Dendritic cell treated with granulocyte-macrophage colony-stimulating factor and Interleukin-4, amounts not matched to agents 40 ng/mL and 50 ng/mL, for 4 days (primary cell): ENCODE measurements around the gene CFHR3.
"Not testable (repeated sequence)": the region's sequence is repeated elsewhere in the genome, so short reads cannot be mapped to it uniquely, and the experiment has no call there.

Experiments used
- H3K27ac Mint-ChIP-seq: one replicate; pipeline ENCODE4 v1.8.0; 2022; ENCODE audit warnings: mild to moderate bottlenecking, mixed read lengths
- H3K27me3 Mint-ChIP-seq: one replicate; pipeline ENCODE4 v1.8.0; 2022; ENCODE audit warnings: mild to moderate bottlenecking, mixed read lengths
- H3K36me3 Mint-ChIP-seq: one replicate; pipeline ENCODE4 v1.8.0; 2022; ENCODE audit warnings: low read depth, mixed read lengths
- H3K4me1 Mint-ChIP-seq: one replicate; pipeline ENCODE4 v1.8.0; 2022; ENCODE audit warnings: low read depth, mixed read lengths
- H3K4me3 Mint-ChIP-seq: one replicate; pipeline ENCODE4 v1.8.0; 2022; ENCODE audit warnings: mild to moderate bottlenecking, moderate library complexity, mixed read lengths
- H3K9me3 Mint-ChIP-seq: one replicate; pipeline ENCODE4 v1.8.0; 2022; ENCODE audit warnings: mixed read lengths
- intact Hi-C: fragments of 100-400 bp; cut with micrococcal nuclease; formaldehyde crosslinking; loops from one replicate; pipeline ENCODE4 v1.15.0; 2022

CFHR3 gene

GRCh38 chr1:196797891-196798290, 23.3 kb downstream of the CFHR3 start:
- Mint-ChIP-seq H3K4me3 (no peak overlapping the region), H3K36me3 (no peaks in the 10 kb centered on the region), H3K9me3 (peaks cover 9% of the 10 kb centered on the region), H3K27ac (no peak overlapping the region), H3K27me3 (no peaks in the 10 kb centered on the region), H3K4me1 (no peaks in the 10 kb centered on the region)
- intact Hi-C loops = no loop called here

- H3K36me3 Mint-ChIP-seq, H3K27me3 Mint-ChIP-seq, intact Hi-C loops, H3K4me1 Mint-ChIP-seq, H3K4me3 Mint-ChIP-seq, H3K9me3 Mint-ChIP-seq, H3K27ac Mint-ChIP-seq: not testable (repeated sequence)
Measured at GRCh38 chr1:196801920-196802319, 27.3 kb downstream of the CFHR3 start.

- intact Hi-C loops = no loop called here
- H3K9me3 Mint-ChIP-seq = no peaks in the 10 kb centered on the region
- no peak overlapping the region for H3K4me3 Mint-ChIP-seq
- H3K27ac Mint-ChIP-seq = no peak overlapping the region
- H3K36me3 Mint-ChIP-seq = no peaks in the 10 kb centered on the region
- H3K27me3 Mint-ChIP-seq = no peaks in the 10 kb centered on the region
- H3K4me1 Mint-ChIP-seq = no peaks in the 10 kb centered on the region
Measured at GRCh38 chr1:196808529-196809235, 34.0 kb downstream of the CFHR3 start.

- H3K9me3 Mint-ChIP-seq, H3K27me3 Mint-ChIP-seq, H3K4me3 Mint-ChIP-seq, intact Hi-C loops, H3K36me3 Mint-ChIP-seq, H3K27ac Mint-ChIP-seq, H3K4me1 Mint-ChIP-seq: not testable (repeated sequence)
Measured at GRCh38 chr1:196817442-196817841, 42.8 kb downstream of the CFHR3 start.

- H3K4me3 Mint-ChIP-seq, H3K27ac Mint-ChIP-seq, H3K9me3 Mint-ChIP-seq, H3K36me3 Mint-ChIP-seq, H3K4me1 Mint-ChIP-seq, intact Hi-C loops, H3K27me3 Mint-ChIP-seq: not testable (repeated sequence)
Measured at GRCh38 chr1:196819531-196819930, 44.9 kb downstream of the CFHR3 start, which contains the start of gene CFHR1. Gene CFHR1 (plus strand): TSS chr1:196819731. CDS start chr1:196819845, 114 bp downstream.

GRCh38 chr1:196827860-196828259, 53.2 kb downstream of the CFHR3 start:
- not testable (repeated sequence) for H3K4me3 Mint-ChIP-seq, H3K9me3 Mint-ChIP-seq, H3K27ac Mint-ChIP-seq, H3K36me3 Mint-ChIP-seq, H3K27me3 Mint-ChIP-seq, H3K4me1 Mint-ChIP-seq
- intact Hi-C loops = loop anchor here (10.0 kb wide), 1 partner anchor 527 kb away; no protein-coding TSS in a partner anchor
